ENCODE measurements around the gene TNRC6A. TPM values are rescaled to one million over a fixed set of nuclear protein-coding genes. Genes with fewer than 3 reads are reported as not detected.
A peak's percentile ranks its signal among the peaks of the same experiment; 100 is the strongest.

Gene TNRC6A
- total and polyA plus RNA-seq, 2 of the 13 experiments (the other 11 are each of a cell fraction or from before 2014, with no cell fraction given): 30.9 to 43.6 TPM

GRCh38 chr16:24858219-24859041 is 129.0 kb downstream of the TNRC6A start (continued):
- TF ChIP-seq DMTF1 (CRISPR knock-in tag; IDR thresholded peaks at IDR 0.05): 0 out of 2 replicates have a peak, but pooled peaks have one; percentile 82
- TF ChIP-seq, protein P1, sequence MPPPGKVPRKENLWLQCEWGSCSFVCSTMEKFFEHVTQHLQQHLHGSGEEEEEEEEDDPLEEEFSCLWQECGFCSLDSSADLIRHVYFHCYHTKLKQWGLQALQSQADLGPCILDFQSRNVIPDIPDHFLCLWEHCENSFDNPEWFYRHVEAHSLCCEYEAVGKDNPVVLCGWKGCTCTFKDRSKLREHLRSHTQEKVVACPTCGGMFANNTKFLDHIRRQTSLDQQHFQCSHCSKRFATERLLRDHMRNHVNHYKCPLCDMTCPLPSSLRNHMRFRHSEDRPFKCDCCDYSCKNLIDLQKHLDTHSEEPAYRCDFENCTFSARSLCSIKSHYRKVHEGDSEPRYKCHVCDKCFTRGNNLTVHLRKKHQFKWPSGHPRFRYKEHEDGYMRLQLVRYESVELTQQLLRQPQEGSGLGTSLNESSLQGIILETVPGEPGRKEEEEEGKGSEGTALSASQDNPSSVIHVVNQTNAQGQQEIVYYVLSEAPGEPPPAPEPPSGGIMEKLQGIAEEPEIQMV (CRISPR knock-in tag; IDR thresholded peaks at IDR 0.05; ENCODE audit: low read depth): peak; percentile 92; the same call in 1 of the 2 replicates
- TF ChIP-seq ZNF101 (CRISPR knock-in tag; IDR thresholded peaks at IDR 0.05; ENCODE audit: borderline replicate concordance, low read depth): 0 out of 2 replicates have a peak, but pooled peaks have one; percentile 27
- TF ChIP-seq, protein P2, sequence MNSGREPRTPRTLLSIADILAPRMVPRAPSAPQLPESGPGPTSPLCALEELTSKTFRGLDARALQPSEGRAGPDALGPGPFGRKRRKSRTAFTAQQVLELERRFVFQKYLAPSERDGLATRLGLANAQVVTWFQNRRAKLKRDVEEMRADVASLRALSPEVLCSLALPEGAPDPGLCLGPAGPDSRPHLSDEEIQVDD (CRISPR knock-in tag; IDR thresholded peaks at IDR 0.05; ENCODE audit: borderline replicate concordance): peak; percentile 69; the same call in 1 of the 2 replicates
- no peak for TF ChIP-seq TCF7 (IDR thresholded peaks at IDR 0.05; ENCODE audit: low read depth)
- TF ChIP-seq SNAPC5 (CRISPR knock-in tag; IDR thresholded peaks at IDR 0.05; ENCODE audit: borderline replicate concordance): peak; percentile 93; the same call in 1 of the 2 replicates
- TF ChIP-seq ZNF746 (CRISPR knock-in tag; IDR thresholded peaks at IDR 0.05): peak; percentile 63; the same call in 1 of the 2 replicates
- TF ChIP-seq ZIK1 (CRISPR knock-in tag; IDR thresholded peaks at IDR 0.05; ENCODE audit: borderline replicate concordance, low read depth): peak; percentile 91; the same call in 1 of the 2 replicates
- TF ChIP-seq KAT2B (IDR thresholded peaks at IDR 0.05; ENCODE audit: borderline replicate concordance, low read depth, low read length): no peak
- TF ChIP-seq ZFP62 (CRISPR knock-in tag; IDR thresholded peaks at IDR 0.05): no peak
- peak; percentile 89; the same call in 1 of the 2 replicates for TF ChIP-seq ZNF225 (CRISPR knock-in tag; IDR thresholded peaks at IDR 0.05)
- TF ChIP-seq HOXD1 (CRISPR knock-in tag; IDR thresholded peaks at IDR 0.05): 0 out of 2 replicates have a peak, but pooled peaks have one; percentile 70
- no peak for TF ChIP-seq ZFAT (CRISPR knock-in tag; conservative IDR thresholded peaks at IDR 0.05)
- TF ChIP-seq ZNF83 (CRISPR knock-in tag; IDR thresholded peaks at IDR 0.05; ENCODE audit: borderline replicate concordance): peak; percentile 86; the same call in 1 of the 2 replicates
- TF ChIP-seq XRCC5 (optimal IDR thresholded peaks at IDR 0.05; ENCODE audit: low read length): peak; percentile 92
- TF ChIP-seq ZNF350 (CRISPR knock-in tag; IDR thresholded peaks at IDR 0.05; ENCODE audit: borderline replicate concordance, low read depth): peak; percentile 34; the same call in 1 of the 2 replicates
- peak; percentile 91 for TF ChIP-seq SAP130 (CRISPR knock-in tag; IDR thresholded peaks at IDR 0.05; ENCODE audit: low read depth)
- peak; percentile 99 for TF ChIP-seq TSC22D2 (CRISPR knock-in tag; IDR thresholded peaks at IDR 0.05; ENCODE audit: borderline replicate concordance)
- peak; percentile 43; the same call in 1 of the 2 replicates for TF ChIP-seq NFYB (CRISPR knock-in tag; IDR thresholded peaks at IDR 0.05)
- TF ChIP-seq CREBL2 (CRISPR knock-in tag; IDR thresholded peaks at IDR 0.05; ENCODE audit: borderline replicate concordance): peak; percentile 55; the same call in 1 of the 2 replicates
- no peak for TF ChIP-seq TRIM24 (CRISPR knock-in tag; IDR thresholded peaks at IDR 0.05)
- no peak for TF ChIP-seq NFE2L2 (IDR thresholded peaks at IDR 0.05; ENCODE audit: low read length)
- TF ChIP-seq PHB2 (IDR thresholded peaks at IDR 0.05; ENCODE audit: partially characterized antibody): no peak
- peak; percentile 96 for TF ChIP-seq STAT5B (CRISPR knock-in tag; IDR thresholded peaks at IDR 0.05)
- TF ChIP-seq TAF1 (CRISPR knock-in tag; IDR thresholded peaks at IDR 0.05): no peak
